ENCODE results near the gene DPP9.
"Not testable (repeated sequence)": the region's sequence is repeated elsewhere in the genome, so short reads cannot be mapped to it uniquely, and the experiment has no call there.

The DPP9 gene
- total RNA-seq: 91.7 to 111 reads per million in 2 donors

DNA sequence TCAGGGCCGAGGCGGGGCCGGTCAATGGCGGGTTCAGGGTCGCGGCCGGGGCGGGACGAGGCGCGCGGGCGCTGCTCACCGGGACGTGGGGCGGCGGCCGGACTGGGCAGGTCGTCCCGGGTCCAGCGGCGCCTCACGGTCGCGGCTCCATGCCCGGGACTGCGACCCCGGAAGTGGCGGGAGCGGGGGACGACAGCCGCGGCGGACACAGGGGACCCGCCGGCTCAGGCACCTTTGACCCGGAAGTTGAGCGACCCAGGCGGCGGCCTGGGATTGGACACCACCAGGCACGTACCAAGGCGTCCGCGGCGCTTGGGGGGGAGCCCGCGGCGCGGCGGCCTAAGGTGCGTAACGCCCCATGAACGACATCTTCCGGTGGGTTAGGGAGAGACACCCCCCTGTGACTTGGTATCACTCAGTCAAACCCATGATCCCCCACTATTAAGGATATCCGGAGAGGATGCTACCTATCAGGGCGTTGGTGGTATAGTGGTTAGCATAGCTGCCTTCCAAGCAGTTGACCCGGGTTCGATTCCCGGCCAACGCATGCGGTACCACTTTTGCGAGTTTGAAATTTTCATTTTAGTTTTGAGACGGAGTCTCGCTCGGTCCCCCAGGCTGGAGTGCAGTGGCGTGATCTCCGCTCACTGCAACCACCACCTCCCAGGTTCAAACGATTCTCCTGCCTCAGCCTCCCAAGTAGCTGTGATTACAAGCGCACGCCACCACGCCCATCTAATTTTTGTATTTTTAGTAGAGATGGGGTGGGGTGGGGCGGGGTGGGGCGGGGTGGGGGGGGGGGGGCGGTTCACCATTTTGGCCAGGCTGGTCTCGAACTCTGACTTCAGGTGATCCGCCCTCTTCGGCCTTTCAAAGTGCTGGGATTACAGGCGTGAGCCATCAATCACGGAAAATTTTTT lies at the start of gene DPP9:
TSS of gene DPP9 (minus strand) at position 248 of the 920 bp plus-strand sequence. CDS start 3,936 bp downstream, outside the sequence.
- peak; percentile 97 for DNase-seq

GRCh38 chr19:4773047-4773640 lies 49.5 kb upstream of the DPP9 start:
- DNase-seq: no peak

GRCh38 chr19:4772566-4772965 lies 48.9 kb upstream of the DPP9 start:
- no peak for DNase-seq

- DNase-seq: no peak
Measured at GRCh38 chr19:4768934-4769777, 45.5 kb upstream of the DPP9 start.

DNA sequence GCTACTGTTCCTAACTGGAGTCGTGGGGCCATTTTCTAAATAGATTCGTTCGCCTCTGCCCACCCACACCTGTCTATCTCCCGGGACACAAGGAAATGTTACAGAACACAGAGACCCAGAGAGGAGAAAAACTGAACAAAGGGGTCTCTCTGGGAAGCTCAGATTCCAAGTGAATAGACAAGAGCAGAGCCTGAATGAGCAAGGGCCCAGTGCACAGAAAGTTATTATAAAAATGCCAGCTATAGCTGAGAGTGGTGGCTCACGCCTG lies 40.7 kb upstream of the DPP9 start:
- no peak for DNase-seq

GRCh38 chr19:4763021-4763420 lies 39.4 kb upstream of the DPP9 start:
- DNase-seq: no peak

- no peak for DNase-seq
Measured at GRCh38 chr19:4760285-4760650, 36.6 kb upstream of the DPP9 start.

DNA sequence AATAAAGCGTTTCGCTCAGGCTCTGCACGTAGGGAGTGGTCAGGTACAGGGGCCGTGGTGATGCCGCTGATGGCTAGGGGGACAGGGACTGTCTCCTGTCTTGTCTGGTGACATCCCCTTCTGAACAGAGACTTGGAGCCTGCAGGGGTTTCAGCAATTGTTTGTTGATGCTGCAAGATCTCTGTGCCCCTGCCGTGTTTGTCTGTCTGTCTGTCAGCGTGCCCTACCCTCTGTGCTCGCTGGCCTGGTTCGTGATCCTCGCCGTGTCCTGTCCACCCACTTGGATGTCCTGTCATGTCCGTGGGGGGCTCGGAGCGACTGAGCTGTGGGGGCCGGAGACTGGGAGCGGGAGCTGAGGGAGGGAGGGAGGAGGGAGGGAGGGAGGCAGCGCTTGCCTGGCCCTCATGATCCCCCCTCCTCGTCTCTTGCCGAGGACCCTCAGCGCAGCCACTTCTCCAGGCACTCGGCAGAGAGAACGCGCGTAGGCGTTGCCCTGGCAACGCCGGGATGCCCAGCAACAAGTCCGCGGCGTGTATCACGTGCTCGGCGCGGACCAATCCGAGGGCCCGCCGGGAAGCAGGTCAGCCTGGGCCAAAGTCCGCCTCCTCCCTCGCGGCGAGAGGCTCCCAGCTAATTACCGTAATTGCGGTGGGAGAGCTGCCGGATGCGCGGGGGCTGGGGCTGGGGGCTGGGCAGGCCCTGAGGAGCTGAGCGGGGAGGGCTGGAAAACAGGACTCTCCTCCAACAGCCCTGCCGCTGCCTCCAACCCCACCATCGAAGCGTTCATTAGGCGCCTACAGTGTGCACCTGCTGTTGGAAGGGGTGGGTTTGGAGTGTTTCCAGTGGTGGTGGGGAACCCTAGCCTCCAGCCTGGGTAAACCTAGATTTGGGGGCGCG lies 36.0 kb upstream of the DPP9 start:
- DNase-seq: peak; percentile 59

GRCh38 chr19:4758659-4759058 lies 35.0 kb upstream of the DPP9 start:
- DNase-seq: no peak

- no peak for DNase-seq
Measured at GRCh38 chr19:4758082-4758481, 34.4 kb upstream of the DPP9 start.

GRCh38 chr19:4755459-4755858 lies 31.8 kb upstream of the DPP9 start:
- no peak for DNase-seq

- no peak for DNase-seq
Measured at GRCh38 chr19:4754248-4754647, 30.6 kb upstream of the DPP9 start.

- DNase-seq: no peak
Measured at GRCh38 chr19:4749870-4750590, 26.4 kb upstream of the DPP9 start.

DNA sequence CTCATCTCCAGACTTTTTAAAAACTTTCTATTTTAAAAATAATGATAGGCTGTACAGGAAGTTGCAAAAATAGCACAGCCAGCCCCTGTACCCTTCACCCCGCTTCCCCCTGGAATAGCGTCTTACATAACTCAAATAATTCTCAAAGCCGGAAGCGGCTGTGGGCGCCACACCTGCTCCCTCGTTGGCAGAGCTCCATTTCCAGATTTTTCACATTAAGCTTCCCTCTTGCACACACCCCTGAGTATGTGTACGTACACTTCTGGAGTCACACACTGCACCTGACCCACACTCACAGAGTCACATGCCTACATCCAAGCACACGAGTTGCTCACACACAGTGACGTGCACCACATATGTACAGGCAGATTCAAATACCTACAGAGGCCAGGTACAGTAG lies 24.9 kb upstream of the DPP9 start:
- no peak for DNase-seq

DNA sequence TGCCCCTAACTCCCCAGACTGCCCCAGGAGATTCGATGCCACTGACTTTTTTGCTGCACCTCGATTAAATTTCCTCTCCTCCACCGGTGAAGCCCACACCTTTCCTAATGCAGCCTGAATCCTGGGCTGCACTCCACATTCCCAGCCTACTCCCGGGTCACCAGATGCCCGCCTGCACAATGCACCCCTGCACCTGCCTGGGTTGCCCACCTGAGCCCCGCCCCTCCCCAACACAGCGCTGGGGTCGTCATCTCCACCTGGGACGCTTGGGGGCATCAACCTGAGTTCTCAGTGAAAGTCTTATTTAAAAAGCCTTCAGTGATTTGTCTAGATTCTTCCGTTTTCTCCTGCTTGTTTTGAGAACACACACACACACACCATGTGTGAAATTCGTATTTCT lies 24.5 kb upstream of the DPP9 start:
- DNase-seq: no peak

DNA sequence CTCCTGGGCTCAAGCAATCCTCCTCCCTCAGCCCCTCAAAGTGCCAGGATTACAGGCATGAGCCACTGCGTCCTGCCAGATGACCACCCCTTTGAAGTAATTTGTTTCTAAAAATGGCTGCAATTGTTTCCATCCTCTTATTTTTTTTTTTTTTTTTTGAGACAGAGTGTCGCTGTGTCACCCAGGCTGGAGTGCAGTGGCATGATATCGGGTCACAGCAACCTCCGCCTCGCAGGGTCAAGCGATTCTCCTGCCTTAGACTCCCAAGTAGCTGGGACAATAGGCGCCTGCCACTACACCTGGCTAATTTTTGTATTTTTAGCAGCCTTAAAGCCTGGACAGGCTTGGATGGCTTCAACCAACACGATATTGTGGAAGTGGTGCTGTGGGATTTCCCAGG lies 22.3 kb upstream of the DPP9 start:
- no peak for DNase-seq

DNA sequence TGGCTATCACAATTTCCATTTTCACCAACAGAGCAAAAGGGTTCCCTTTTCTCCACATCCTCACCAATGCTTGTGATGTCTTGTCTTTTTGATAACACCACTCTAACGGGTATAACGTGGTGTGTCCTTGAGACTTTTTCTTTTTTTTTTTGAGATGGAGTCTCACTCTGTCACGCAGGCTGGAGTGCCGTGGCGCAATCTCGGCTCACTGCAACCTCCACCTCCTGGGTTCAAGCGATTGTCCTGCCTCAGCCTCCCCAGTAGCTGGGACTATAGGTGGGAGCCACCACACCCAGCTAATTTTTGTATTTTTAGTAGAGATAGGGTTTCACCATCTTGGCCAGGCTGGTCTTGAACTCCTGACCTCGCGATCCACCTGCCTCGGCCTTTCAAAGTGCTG lies 21.5 kb upstream of the DPP9 start:
- DNase-seq: not testable (repeated sequence)

DNA sequence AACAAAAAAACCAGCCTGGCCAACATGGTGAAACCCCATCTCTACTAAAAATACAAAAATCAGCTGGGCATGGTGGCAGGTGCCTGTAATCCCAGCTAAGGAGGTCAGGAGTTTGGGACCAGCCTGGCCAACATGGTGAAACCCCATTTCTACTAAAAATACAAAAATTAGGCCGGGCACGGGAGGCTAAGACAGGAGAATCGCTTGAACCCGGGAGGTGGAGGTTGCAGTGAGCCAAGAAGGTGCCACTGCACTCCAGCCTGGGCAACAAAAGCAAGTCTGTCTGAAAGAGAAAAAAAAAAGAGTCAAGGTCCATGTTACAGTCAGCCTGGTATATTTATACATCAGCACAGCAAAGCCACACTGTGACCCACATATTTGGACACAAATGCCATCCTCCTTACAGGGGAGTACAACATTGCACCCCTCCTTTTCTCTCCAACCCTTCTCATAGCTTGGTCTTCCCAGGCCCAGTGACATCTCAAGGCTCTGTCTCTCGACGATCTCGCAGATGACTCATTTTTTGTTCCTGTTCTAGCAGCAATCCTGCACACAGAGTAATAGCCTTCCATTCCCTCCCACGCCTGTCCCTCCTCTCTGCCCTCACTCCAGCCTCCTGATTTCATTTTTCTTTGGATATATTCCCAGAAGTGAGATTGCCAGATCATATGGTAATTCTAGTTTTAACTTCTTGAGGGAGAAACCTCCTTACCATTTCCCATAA lies 21.0 kb upstream of the DPP9 start:
- DNase-seq: no peak

- DNase-seq: no peak
Measured at GRCh38 chr19:4742723-4743646, 19.3 kb upstream of the DPP9 start.

- no peak for DNase-seq
Measured at GRCh38 chr19:4740092-4740491, 16.4 kb upstream of the DPP9 start.
